ENCODE measurements around the gene PYDC1. TPM values are rescaled to one million over a fixed set of nuclear protein-coding genes. Genes with fewer than 3 reads are reported as not detected.

Gene PYDC1
- total RNA-seq, 1 experiment from 2014 or later, result 1.9 TPM

DNA sequence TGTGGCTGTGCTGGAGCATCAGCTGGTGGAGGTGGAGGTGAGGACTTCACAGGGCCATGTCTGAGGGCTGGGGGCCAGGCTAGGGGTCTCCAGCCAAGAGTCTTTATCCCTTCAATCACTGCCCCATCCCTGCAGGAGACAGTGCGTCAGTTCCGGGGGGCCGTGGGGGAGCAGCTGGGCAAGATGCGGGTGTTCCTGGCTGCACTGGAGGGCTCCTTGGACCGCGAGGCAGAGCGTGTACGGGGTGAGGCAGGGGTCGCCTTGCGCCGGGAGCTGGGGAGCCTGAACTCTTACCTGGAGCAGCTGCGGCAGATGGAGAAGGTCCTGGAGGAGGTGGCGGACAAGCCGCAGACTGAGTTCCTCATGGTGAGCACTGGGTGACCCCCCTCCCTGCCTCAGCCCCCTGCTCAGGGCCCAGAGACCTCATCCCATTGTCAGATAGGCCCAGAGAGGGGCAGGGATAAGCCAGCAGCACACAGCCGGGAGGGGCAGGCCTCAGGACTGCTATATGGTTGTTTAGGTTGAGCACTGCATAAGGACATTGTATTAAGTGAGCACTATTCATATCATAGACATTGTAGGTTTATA is 2.3 kb upstream of the PYDC1 start:
- no peaks in the 10 kb centered on the region for H3K9me3 Mint-ChIP-seq
- ATAC-seq (no peak), DNase-seq (ENCODE audit: low spot score) (no peak)
- TF ChIP-seq, protein P1, sequence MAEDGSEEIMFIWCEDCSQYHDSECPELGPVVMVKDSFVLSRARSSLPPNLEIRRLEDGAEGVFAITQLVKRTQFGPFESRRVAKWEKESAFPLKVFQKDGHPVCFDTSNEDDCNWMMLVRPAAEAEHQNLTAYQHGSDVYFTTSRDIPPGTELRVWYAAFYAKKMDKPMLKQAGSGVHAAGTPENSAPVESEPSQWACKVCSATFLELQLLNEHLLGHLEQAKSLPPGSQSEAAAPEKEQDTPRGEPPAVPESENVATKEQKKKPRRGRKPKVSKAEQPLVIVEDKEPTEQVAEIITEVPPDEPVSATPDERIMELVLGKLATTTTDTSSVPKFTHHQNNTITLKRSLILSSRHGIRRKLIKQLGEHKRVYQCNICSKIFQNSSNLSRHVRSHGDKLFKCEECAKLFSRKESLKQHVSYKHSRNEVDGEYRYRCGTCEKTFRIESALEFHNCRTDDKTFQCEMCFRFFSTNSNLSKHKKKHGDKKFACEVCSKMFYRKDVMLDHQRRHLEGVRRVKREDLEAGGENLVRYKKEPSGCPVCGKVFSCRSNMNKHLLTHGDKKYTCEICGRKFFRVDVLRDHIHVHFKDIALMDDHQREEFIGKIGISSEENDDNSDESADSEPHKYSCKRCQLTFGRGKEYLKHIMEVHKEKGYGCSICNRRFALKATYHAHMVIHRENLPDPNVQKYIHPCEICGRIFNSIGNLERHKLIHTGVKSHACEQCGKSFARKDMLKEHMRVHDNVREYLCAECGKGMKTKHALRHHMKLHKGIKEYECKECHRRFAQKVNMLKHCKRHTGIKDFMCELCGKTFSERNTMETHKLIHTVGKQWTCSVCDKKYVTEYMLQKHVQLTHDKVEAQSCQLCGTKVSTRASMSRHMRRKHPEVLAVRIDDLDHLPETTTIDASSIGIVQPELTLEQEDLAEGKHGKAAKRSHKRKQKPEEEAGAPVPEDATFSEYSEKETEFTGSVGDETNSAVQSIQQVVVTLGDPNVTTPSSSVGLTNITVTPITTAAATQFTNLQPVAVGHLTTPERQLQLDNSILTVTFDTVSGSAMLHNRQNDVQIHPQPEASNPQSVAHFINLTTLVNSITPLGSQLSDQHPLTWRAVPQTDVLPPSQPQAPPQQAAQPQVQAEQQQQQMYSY (CRISPR knock-in tag; IDR thresholded peaks at IDR 0.05), result no peak
- TF ChIP-seq AFF4 (CRISPR knock-in tag; IDR thresholded peaks at IDR 0.05; ENCODE audit: borderline replicate concordance) (no peak), ZNF138 (CRISPR knock-in tag; conservative IDR thresholded peaks at IDR 0.05) (no peak), FOXJ3 (CRISPR knock-in tag; IDR thresholded peaks at IDR 0.05; ENCODE audit: borderline replicate concordance) (no peak), GTF2I (CRISPR knock-in tag; conservative IDR thresholded peaks at IDR 0.05) (no peak), EMX1 (CRISPR knock-in tag; IDR thresholded peaks at IDR 0.05) (no peak), KAT7 (CRISPR knock-in tag; IDR thresholded peaks at IDR 0.05; ENCODE audit: borderline replicate concordance) (no peak), NFATC4 (CRISPR knock-in tag; IDR thresholded peaks at IDR 0.05) (no peak), JUN (CRISPR knock-in tag; IDR thresholded peaks at IDR 0.05) (no peak)
- TF ChIP-seq, protein P2, sequence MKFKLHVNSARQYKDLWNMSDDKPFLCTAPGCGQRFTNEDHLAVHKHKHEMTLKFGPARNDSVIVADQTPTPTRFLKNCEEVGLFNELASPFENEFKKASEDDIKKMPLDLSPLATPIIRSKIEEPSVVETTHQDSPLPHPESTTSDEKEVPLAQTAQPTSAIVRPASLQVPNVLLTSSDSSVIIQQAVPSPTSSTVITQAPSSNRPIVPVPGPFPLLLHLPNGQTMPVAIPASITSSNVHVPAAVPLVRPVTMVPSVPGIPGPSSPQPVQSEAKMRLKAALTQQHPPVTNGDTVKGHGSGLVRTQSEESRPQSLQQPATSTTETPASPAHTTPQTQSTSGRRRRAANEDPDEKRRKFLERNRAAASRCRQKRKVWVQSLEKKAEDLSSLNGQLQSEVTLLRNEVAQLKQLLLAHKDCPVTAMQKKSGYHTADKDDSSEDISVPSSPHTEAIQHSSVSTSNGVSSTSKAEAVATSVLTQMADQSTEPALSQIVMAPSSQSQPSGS (CRISPR knock-in tag; IDR thresholded peaks at IDR 0.05; ENCODE audit: borderline replicate concordance, low read depth), result no peak
- no peaks in the 10 kb centered on the region for H3K36me3 Mint-ChIP-seq
- H3K27ac Mint-ChIP-seq, result no peak overlapping the region; the same call in 1 of the 2 replicates
- POLR2A ChIA-PET, result interaction anchor here (0.6 kb wide), 1 partner anchor 8 kb away, joined by 3 read pairs; no protein-coding TSS in a partner anchor
- H3K4me1 Mint-ChIP-seq, result peaks cover 17% of the 10 kb centered on the region
- peaks cover 51% of the 10 kb centered on the region for H3K27me3 Mint-ChIP-seq (ENCODE audit: low read depth)
- H3K4me3 Mint-ChIP-seq, result no peak overlapping the region
- CTCF ChIA-PET, result interaction anchor here (1.3 to 1.4 kb wide), 2 partner anchors 17 to 114 kb away, joined by 4 read pairs; partner anchors contain the start of gene PYCARD

GRCh38 chr16:31217136-31217530 is 198 bp upstream of the PYDC1 start:
- H3K27ac Mint-ChIP-seq, result no peak overlapping the region
- 0 out of 2 replicates have a peak, but pooled peaks have one; percentile 5 for TF ChIP-seq ZNF232 (CRISPR knock-in tag; IDR thresholded peaks at IDR 0.05)
- no peak for TF ChIP-seq KAT7 (CRISPR knock-in tag; IDR thresholded peaks at IDR 0.05; ENCODE audit: borderline replicate concordance)
- peaks cover 30% of the 10 kb centered on the region for H3K4me1 Mint-ChIP-seq
- DNase-seq (ENCODE audit: low spot score) (no peak), ATAC-seq (no peak)
- H3K4me3 Mint-ChIP-seq, result peak overlapping the region; percentile 77
- ChIA-PET POLR2A (interaction anchor here (0.5 to 1.9 kb wide), 2 partner anchors 61 to 117 kb away, joined by 3 to 5 read pairs; no protein-coding TSS in a partner anchor), CTCF (interaction anchor here (0.5 to 4.9 kb wide), 22 partner anchors 10 to 478 kb away, joined by 3 to 41 read pairs (median 3); partner anchors contain the start of genes ARMC5, HSD3B7, KAT8 and PYCARD)
- no peaks in the 10 kb centered on the region for H3K36me3 Mint-ChIP-seq
- H3K9me3 Mint-ChIP-seq, result no peaks in the 10 kb centered on the region
- H3K27me3 Mint-ChIP-seq (ENCODE audit: low read depth), result peaks cover 63% of the 10 kb centered on the region

Measured in WTC11 (cell line).